ENCODE results near the gene ALPK1. TPM values are rescaled to one million over a fixed set of nuclear protein-coding genes. Genes with fewer than 3 reads are reported as not detected.

The ALPK1 gene
- total RNA-seq, 1 donor from 2014 or later: 5.5 TPM

- intact Hi-C loops (cut with DNase I): no loop called here
- DNase-seq (ENCODE audit: missing footprints) (no peak), ATAC-seq (no peak)
Measured at GRCh38 chr4:112318239-112319142, 21.3 kb downstream of the ALPK1 start.

- intact Hi-C loops (cut with DNase I): no loop called here
- DNase-seq (ENCODE audit: missing footprints) (peak; percentile 76), ATAC-seq (no peak)
Measured at GRCh38 chr4:112321776-112322684, 24.9 kb downstream of the ALPK1 start.

- ATAC-seq (no peak), DNase-seq (ENCODE audit: missing footprints) (no peak)
- intact Hi-C loops (cut with DNase I): no loop called here
Measured at GRCh38 chr4:112322866-112323265, 25.7 kb downstream of the ALPK1 start.

- intact Hi-C loops (cut with DNase I): no loop called here
- ATAC-seq (no peak), DNase-seq (ENCODE audit: missing footprints) (no peak)
Measured at GRCh38 chr4:112325530-112325929, 28.4 kb downstream of the ALPK1 start.

GRCh38 chr4:112327965-112328733 is 31.0 kb downstream of the ALPK1 start:
- ATAC-seq (no peak), DNase-seq (ENCODE audit: missing footprints) (no peak)
- intact Hi-C loops (cut with DNase I): loop anchor here (1.0 kb wide), 2 partner anchors 196 to 276 kb away; no protein-coding TSS in a partner anchor

GRCh38 chr4:112328734-112329130 is 31.6 kb downstream of the ALPK1 start:
- intact Hi-C loops (cut with DNase I): loop anchor here (1.0 kb wide), 2 partner anchors 196 to 276 kb away; no protein-coding TSS in a partner anchor
- DNase-seq (ENCODE audit: missing footprints) (no peak), ATAC-seq (no peak)

- intact Hi-C loops (cut with DNase I): no loop called here
- ATAC-seq (no peak), DNase-seq (ENCODE audit: missing footprints) (no peak)
Measured at GRCh38 chr4:112329672-112330375, 32.7 kb downstream of the ALPK1 start.

GRCh38 chr4:112330921-112331320 is 33.8 kb downstream of the ALPK1 start:
- intact Hi-C loops (cut with DNase I): no loop called here
- DNase-seq (ENCODE audit: missing footprints) (no peak), ATAC-seq (no peak)

- intact Hi-C loops (cut with DNase I): no loop called here
- ATAC-seq (no peak), DNase-seq (ENCODE audit: missing footprints) (no peak)
Measured at GRCh38 chr4:112332398-112332797, 35.2 kb downstream of the ALPK1 start.

- intact Hi-C loops (cut with DNase I): no loop called here
- ATAC-seq: no peak
- DNase-seq (ENCODE audit: missing footprints): no peak
Measured at GRCh38 chr4:112340023-112340422, 42.9 kb downstream of the ALPK1 start.

GRCh38 chr4:112341033-112341432 is 43.9 kb downstream of the ALPK1 start:
- DNase-seq (ENCODE audit: missing footprints) (no peak), ATAC-seq (no peak)
- intact Hi-C loops (cut with DNase I): no loop called here

- no peak for ATAC-seq
- intact Hi-C loops (cut with DNase I): no loop called here
- no peak for DNase-seq (ENCODE audit: missing footprints)
Measured at GRCh38 chr4:112343330-112344080, 46.3 kb downstream of the ALPK1 start.

- ATAC-seq: peak; percentile 98
- peak; percentile 86 for DNase-seq (ENCODE audit: missing footprints)
- intact Hi-C loops (cut with DNase I): no loop called here
Measured at GRCh38 chr4:112348488-112349158, 51.5 kb downstream of the ALPK1 start.

- intact Hi-C loops (cut with DNase I): no loop called here
- ATAC-seq (no peak), DNase-seq (ENCODE audit: missing footprints) (no peak)
Measured at GRCh38 chr4:112352736-112353135, 55.6 kb downstream of the ALPK1 start.

- DNase-seq (ENCODE audit: missing footprints): no peak
- no peak for ATAC-seq
- intact Hi-C loops (cut with DNase I): no loop called here
Measured at GRCh38 chr4:112355662-112356061, 58.5 kb downstream of the ALPK1 start.

- ATAC-seq (no peak), DNase-seq (ENCODE audit: missing footprints) (no peak)
- intact Hi-C loops (cut with DNase I): no loop called here
Measured at GRCh38 chr4:112357453-112357852, 60.3 kb downstream of the ALPK1 start.

GRCh38 chr4:112357897-112358296 is 60.7 kb downstream of the ALPK1 start:
- ATAC-seq: no peak
- intact Hi-C loops (cut with DNase I): no loop called here
- DNase-seq (ENCODE audit: missing footprints): no peak
